ENCODE results near the gene ALCAM.

The ALCAM gene

GRCh38 chr3:105366326-105367062 lies at the start of gene ALCAM:
TSS of gene ALCAM (plus strand) at chr3:105366909.
- Histone ChIP-seq H3K4me3 (peak within 1 kb of the TSS; percentile 37), H3K27me3 (ENCODE audit: low read depth) (no peaks in the 10 kb centered on the region), H3K4me1 (no peaks in the 10 kb centered on the region; the same call in 1 of the 2 replicates), H3K9me3 (no peaks in the 10 kb centered on the region), H3K36me3 (replicated peaks) (no peaks in the 10 kb centered on the region)
- in situ Hi-C loops (cut with MboI; ENCODE audit: low sequenced_read_pairs), result no loop called here
- peak; percentile 82 to 89 for DNase-seq (ENCODE audit: low spot score in 2 of 2)

- H3K4me1 ChIP-seq, result no peaks in the 10 kb centered on the region
- 0 out of 2 replicates have a peak, but pooled peaks cover 2% of the 10 kb centered on the region for H3K27me3 ChIP-seq (ENCODE audit: low read depth)
- no peaks in the 10 kb centered on the region for H3K36me3 ChIP-seq (replicated peaks)
- no peaks in the 10 kb centered on the region for H3K9me3 ChIP-seq
- in situ Hi-C loops (cut with MboI; ENCODE audit: low sequenced_read_pairs), result no loop called here
- DNase-seq (ENCODE audit: low spot score in 2 of 2), result no peak
- no peak overlapping the region for H3K4me3 ChIP-seq
Measured at GRCh38 chr3:105317841-105318240, 48.9 kb upstream of the ALCAM start.

- H3K4me1 ChIP-seq, result no peaks in the 10 kb centered on the region
- in situ Hi-C loops (cut with MboI; ENCODE audit: low sequenced_read_pairs), result no loop called here
- no peaks in the 10 kb centered on the region for H3K36me3 ChIP-seq (replicated peaks)
- H3K4me3 ChIP-seq, result no peak overlapping the region
- no peak for DNase-seq (ENCODE audit: low spot score in 2 of 2)
- no peaks in the 10 kb centered on the region for H3K9me3 ChIP-seq
- no peaks in the 10 kb centered on the region for H3K27me3 ChIP-seq (ENCODE audit: low read depth)
Measured at GRCh38 chr3:105322570-105323273, 44.0 kb upstream of the ALCAM start.

GRCh38 chr3:105323274-105323599 lies 43.5 kb upstream of the ALCAM start:
- DNase-seq (ENCODE audit: low spot score in 2 of 2), result no peak
- Histone ChIP-seq H3K36me3 (replicated peaks) (no peaks in the 10 kb centered on the region), H3K4me3 (no peak overlapping the region), H3K9me3 (no peaks in the 10 kb centered on the region), H3K4me1 (no peaks in the 10 kb centered on the region), H3K27me3 (ENCODE audit: low read depth) (no peaks in the 10 kb centered on the region)
- in situ Hi-C loops (cut with MboI; ENCODE audit: low sequenced_read_pairs), result no loop called here

- in situ Hi-C loops (cut with MboI; ENCODE audit: low sequenced_read_pairs), result no loop called here
- no peak for DNase-seq (ENCODE audit: low spot score in 2 of 2)
- no peaks in the 10 kb centered on the region for H3K9me3 ChIP-seq
- no peak overlapping the region for H3K4me3 ChIP-seq
- H3K36me3 ChIP-seq (replicated peaks), result no peaks in the 10 kb centered on the region
- no peaks in the 10 kb centered on the region for H3K27me3 ChIP-seq (ENCODE audit: low read depth)
- no peaks in the 10 kb centered on the region for H3K4me1 ChIP-seq
Measured at GRCh38 chr3:105324951-105325350, 41.8 kb upstream of the ALCAM start.

- no peak for DNase-seq (ENCODE audit: low spot score in 2 of 2)
- Histone ChIP-seq H3K4me1 (no peaks in the 10 kb centered on the region), H3K36me3 (replicated peaks) (no peaks in the 10 kb centered on the region), H3K9me3 (no peaks in the 10 kb centered on the region), H3K4me3 (no peak overlapping the region), H3K27me3 (ENCODE audit: low read depth) (no peaks in the 10 kb centered on the region)
- in situ Hi-C loops (cut with MboI; ENCODE audit: low sequenced_read_pairs), result no loop called here
Measured at GRCh38 chr3:105327662-105328337, 38.9 kb upstream of the ALCAM start.

- DNase-seq (ENCODE audit: low spot score in 2 of 2), result no peak
- H3K36me3 ChIP-seq (replicated peaks), result no peaks in the 10 kb centered on the region
- H3K9me3 ChIP-seq, result no peaks in the 10 kb centered on the region
- H3K4me1 ChIP-seq, result no peaks in the 10 kb centered on the region
- in situ Hi-C loops (cut with MboI; ENCODE audit: low sequenced_read_pairs), result no loop called here
- H3K4me3 ChIP-seq, result no peak overlapping the region
- H3K27me3 ChIP-seq (ENCODE audit: low read depth), result no peaks in the 10 kb centered on the region
Measured at GRCh38 chr3:105328338-105328730, 38.4 kb upstream of the ALCAM start.

GRCh38 chr3:105332961-105333360 lies 33.7 kb upstream of the ALCAM start:
- no peak for DNase-seq (ENCODE audit: low spot score in 2 of 2)
- Histone ChIP-seq H3K9me3 (no peaks in the 10 kb centered on the region), H3K4me3 (no peak overlapping the region), H3K27me3 (ENCODE audit: low read depth) (no peaks in the 10 kb centered on the region), H3K4me1 (no peaks in the 10 kb centered on the region), H3K36me3 (replicated peaks) (no peaks in the 10 kb centered on the region)
- in situ Hi-C loops (cut with MboI; ENCODE audit: low sequenced_read_pairs), result no loop called here

- Histone ChIP-seq H3K4me1 (no peaks in the 10 kb centered on the region), H3K27me3 (ENCODE audit: low read depth) (no peaks in the 10 kb centered on the region), H3K36me3 (replicated peaks) (no peaks in the 10 kb centered on the region), H3K9me3 (no peaks in the 10 kb centered on the region), H3K4me3 (no peak overlapping the region)
- in situ Hi-C loops (cut with MboI; ENCODE audit: low sequenced_read_pairs), result no loop called here
- no peak for DNase-seq (ENCODE audit: low spot score in 2 of 2)
Measured at GRCh38 chr3:105334138-105334882, 32.4 kb upstream of the ALCAM start.

- H3K4me1 ChIP-seq, result no peaks in the 10 kb centered on the region
- in situ Hi-C loops (cut with MboI; ENCODE audit: low sequenced_read_pairs), result no loop called here
- no peaks in the 10 kb centered on the region for H3K36me3 ChIP-seq (replicated peaks)
- no peak overlapping the region for H3K4me3 ChIP-seq
- DNase-seq (ENCODE audit: low spot score in 2 of 2), result no peak
- no peaks in the 10 kb centered on the region for H3K27me3 ChIP-seq (ENCODE audit: low read depth)
- H3K9me3 ChIP-seq, result no peaks in the 10 kb centered on the region
Measured at GRCh38 chr3:105339946-105340345, 26.8 kb upstream of the ALCAM start.

GRCh38 chr3:105343991-105344390 lies 22.7 kb upstream of the ALCAM start:
- no peak overlapping the region for H3K4me3 ChIP-seq
- no peaks in the 10 kb centered on the region for H3K27me3 ChIP-seq (ENCODE audit: low read depth)
- in situ Hi-C loops (cut with MboI; ENCODE audit: low sequenced_read_pairs), result no loop called here
- no peaks in the 10 kb centered on the region for H3K36me3 ChIP-seq (replicated peaks)
- H3K4me1 ChIP-seq, result no peaks in the 10 kb centered on the region
- no peak for DNase-seq (ENCODE audit: low spot score in 2 of 2)
- no peaks in the 10 kb centered on the region for H3K9me3 ChIP-seq

GRCh38 chr3:105345156-105345555 lies 21.6 kb upstream of the ALCAM start:
- in situ Hi-C loops (cut with MboI; ENCODE audit: low sequenced_read_pairs), result no loop called here
- H3K27me3 ChIP-seq (ENCODE audit: low read depth), result no peaks in the 10 kb centered on the region
- H3K4me1 ChIP-seq, result no peaks in the 10 kb centered on the region
- no peaks in the 10 kb centered on the region for H3K36me3 ChIP-seq (replicated peaks)
- no peaks in the 10 kb centered on the region for H3K9me3 ChIP-seq
- no peak for DNase-seq (ENCODE audit: low spot score in 2 of 2)
- H3K4me3 ChIP-seq, result no peak overlapping the region

GRCh38 chr3:105347625-105348302 lies 18.9 kb upstream of the ALCAM start:
- Histone ChIP-seq H3K9me3 (no peaks in the 10 kb centered on the region), H3K4me1 (no peaks in the 10 kb centered on the region), H3K27me3 (ENCODE audit: low read depth) (no peaks in the 10 kb centered on the region), H3K36me3 (replicated peaks) (no peaks in the 10 kb centered on the region), H3K4me3 (no peak overlapping the region)
- no peak for DNase-seq (ENCODE audit: low spot score in 2 of 2)
- in situ Hi-C loops (cut with MboI; ENCODE audit: low sequenced_read_pairs), result no loop called here

Data from HAP-1 (cell line).